Measurements from ENCODE around the gene ASB3.
"Not testable (repeated sequence)": the region's sequence is repeated elsewhere in the genome, so short reads cannot be mapped to it uniquely, and the experiment has no call there.

Gene ASB3

DNA sequence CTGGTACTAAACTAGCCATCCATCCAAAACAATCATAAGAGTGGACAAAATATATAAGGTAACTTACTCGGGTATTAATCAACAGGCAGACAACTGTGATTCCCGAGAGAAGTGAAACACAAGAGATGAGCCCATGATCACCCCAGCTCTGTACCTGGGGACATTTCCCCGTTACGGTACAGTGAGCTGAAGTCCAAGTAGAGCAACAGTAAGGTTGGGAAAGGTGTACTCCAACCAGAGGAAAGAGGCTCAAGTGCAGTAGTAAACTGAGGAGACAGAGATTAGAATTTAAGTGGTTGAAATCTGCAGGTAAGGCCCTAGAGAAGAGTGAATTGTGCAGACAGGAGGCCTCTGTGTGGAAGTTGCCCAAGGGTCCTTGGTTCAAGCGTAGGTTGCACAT lies 49.7 kb downstream of the ASB3 start:
- H3K4me1 ChIP-seq (ENCODE audit: insufficient read depth, low read length) = no peaks in the 10 kb centered on the region
- H3K9me3 ChIP-seq (ENCODE audit: insufficient read depth, low read depth, low read length) = no peaks in the 10 kb centered on the region
- H3K27me3 ChIP-seq (ENCODE audit: insufficient read depth, low read length) = no peaks in the 10 kb centered on the region
- H3K27ac ChIP-seq (ENCODE audit: low read depth, low read length) = no peak overlapping the region
- H3K9ac ChIP-seq (ENCODE audit: low read depth, low read length) = no peak overlapping the region
- H3K4me3 ChIP-seq (ENCODE audit: low read length) = no peak overlapping the region
- 0 out of 2 replicates have a peak, but pooled peaks cover 8% of the 10 kb centered on the region for H3K36me3 ChIP-seq (ENCODE audit: insufficient read depth, low read length)
- WGBS = 95% methylated on average over 5 of the region's 5 CpGs

DNA sequence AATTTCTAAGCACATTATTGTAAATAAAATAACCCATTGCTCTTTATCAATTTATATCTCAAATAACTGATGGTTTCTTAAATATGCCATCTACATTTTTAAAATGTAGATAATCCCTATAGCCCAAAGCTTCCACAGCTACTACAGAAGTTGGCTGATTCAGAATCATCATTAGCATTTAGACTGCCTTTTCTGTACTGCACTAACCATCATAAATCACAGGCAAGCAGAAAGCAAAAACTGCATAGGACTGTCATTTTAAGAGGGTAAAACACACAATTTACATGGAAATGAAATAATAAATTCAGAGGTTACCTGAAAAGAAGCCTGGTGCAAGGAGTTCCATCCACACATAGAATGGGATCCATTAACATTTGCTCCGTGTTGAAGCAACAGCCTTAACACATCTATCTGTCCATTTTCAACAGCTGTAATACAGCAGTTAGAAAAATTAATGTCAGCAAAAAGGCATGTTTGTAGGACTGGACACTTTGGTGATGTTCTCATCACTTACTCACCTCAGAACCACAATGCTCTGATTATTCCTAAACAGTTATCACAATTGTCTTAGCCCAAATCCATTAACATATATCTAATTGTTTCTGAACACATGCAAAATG lies 57.5 kb downstream of the ASB3 start:
- H3K36me3 ChIP-seq (ENCODE audit: insufficient read depth, low read length) = peaks cover 30% of the 10 kb centered on the region
- 80% methylated on average over 1 of the region's 1 CpG for WGBS
- no peak overlapping the region for H3K9ac ChIP-seq (ENCODE audit: low read depth, low read length)
- H3K4me1 ChIP-seq (ENCODE audit: insufficient read depth, low read length) = peaks cover 3% of the 10 kb centered on the region; the same call in 1 of the 2 replicates
- no peaks in the 10 kb centered on the region for H3K27me3 ChIP-seq (ENCODE audit: insufficient read depth, low read length)
- H3K27ac ChIP-seq (ENCODE audit: low read depth, low read length) = no peak overlapping the region
- H3K4me3 ChIP-seq (ENCODE audit: low read length) = no peak overlapping the region
- H3K9me3 ChIP-seq (ENCODE audit: insufficient read depth, low read depth, low read length) = no peaks in the 10 kb centered on the region

DNA sequence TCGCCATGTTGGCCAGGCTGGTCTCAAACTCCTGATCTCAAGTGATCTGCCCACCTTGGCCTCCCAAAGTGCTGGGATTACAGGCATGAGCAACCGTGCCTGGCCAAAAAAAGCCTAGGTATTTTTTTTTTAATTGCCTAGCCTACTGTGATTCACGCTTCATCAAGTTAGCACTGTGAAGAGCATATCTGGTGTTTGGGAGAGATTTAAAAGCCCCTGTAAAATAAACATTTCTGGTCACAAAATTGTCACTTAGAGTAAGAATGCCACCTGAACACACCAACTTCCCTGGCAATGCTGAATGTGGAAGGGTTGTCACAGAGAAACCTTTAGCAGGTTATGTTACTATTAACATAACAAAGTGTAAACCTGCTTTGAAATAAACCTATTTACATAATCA lies 58.8 kb downstream of the ASB3 start:
- peaks cover 3% of the 10 kb centered on the region; the same call in 1 of the 2 replicates for H3K4me1 ChIP-seq (ENCODE audit: insufficient read depth, low read length)
- H3K9ac ChIP-seq (ENCODE audit: low read depth, low read length) = no peak overlapping the region
- no peaks in the 10 kb centered on the region for H3K27me3 ChIP-seq (ENCODE audit: insufficient read depth, low read length)
- H3K36me3 ChIP-seq (ENCODE audit: insufficient read depth, low read length) = peaks cover 25% of the 10 kb centered on the region
- WGBS = 94% methylated on average over 3 of the region's 3 CpGs
- H3K27ac ChIP-seq (ENCODE audit: low read depth, low read length) = no peak overlapping the region
- no peaks in the 10 kb centered on the region for H3K9me3 ChIP-seq (ENCODE audit: insufficient read depth, low read depth, low read length)
- no peak overlapping the region for H3K4me3 ChIP-seq (ENCODE audit: low read length)

DNA sequence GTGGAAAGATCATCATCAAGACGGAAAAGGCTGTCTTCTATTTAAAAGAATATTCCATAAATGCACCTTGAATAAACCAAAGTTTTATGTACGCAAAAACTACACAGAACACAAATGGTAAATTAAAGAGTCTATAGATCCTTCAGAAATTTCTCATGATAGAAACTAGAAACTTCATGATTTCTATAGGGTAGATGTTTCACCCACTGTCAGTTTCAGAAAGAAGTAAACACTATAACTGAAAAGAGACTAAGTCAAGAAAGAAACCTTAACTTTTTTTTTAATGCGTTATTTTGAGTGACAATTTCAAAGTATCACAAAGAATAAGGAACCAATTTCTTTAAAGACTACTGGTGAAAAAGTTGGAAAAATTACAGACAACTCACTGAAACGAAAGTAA lies 61.1 kb downstream of the ASB3 start:
- Histone ChIP-seq H3K4me1 (ENCODE audit: insufficient read depth, low read length) (peaks cover 3% of the 10 kb centered on the region; the same call in 1 of the 2 replicates), H3K36me3 (ENCODE audit: insufficient read depth, low read length) (peaks cover 23% of the 10 kb centered on the region), H3K4me3 (ENCODE audit: low read length) (no peak overlapping the region), H3K27ac (ENCODE audit: low read depth, low read length) (no peak overlapping the region), H3K9me3 (ENCODE audit: insufficient read depth, low read depth, low read length) (0 out of 2 replicates have a peak, but pooled peaks cover 1% of the 10 kb centered on the region), H3K9ac (ENCODE audit: low read depth, low read length) (no peak overlapping the region), H3K27me3 (ENCODE audit: insufficient read depth, low read length) (no peaks in the 10 kb centered on the region)
- WGBS = 100% methylated on average over 1 of the region's 4 CpGs

DNA sequence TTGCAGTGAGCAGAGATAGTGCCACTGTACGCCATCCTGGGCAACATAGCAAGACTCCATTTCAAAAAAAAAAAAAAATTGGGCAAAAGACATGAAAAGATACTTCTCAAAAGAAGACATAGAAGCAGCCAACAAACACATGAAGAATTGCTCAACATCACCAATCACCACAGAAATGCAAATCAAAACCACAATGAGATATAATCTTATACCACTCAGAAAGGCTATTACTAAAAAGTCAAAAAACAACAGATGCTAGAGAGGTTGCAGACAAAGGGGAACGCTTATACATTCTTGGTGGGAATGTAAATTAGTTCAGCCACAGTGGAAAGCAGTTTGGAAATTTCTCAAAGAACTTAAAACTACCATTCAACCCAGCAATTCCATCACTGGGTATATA lies 62.2 kb downstream of the ASB3 start:
- Histone ChIP-seq H3K4me1 (ENCODE audit: insufficient read depth, low read length) (peaks cover 3% of the 10 kb centered on the region; the same call in 1 of the 2 replicates), H3K36me3 (ENCODE audit: insufficient read depth, low read length) (peaks cover 16% of the 10 kb centered on the region), H3K9ac (ENCODE audit: low read depth, low read length) (no peak overlapping the region), H3K27me3 (ENCODE audit: insufficient read depth, low read length) (no peaks in the 10 kb centered on the region), H3K4me3 (ENCODE audit: low read length) (no peak overlapping the region), H3K27ac (ENCODE audit: low read depth, low read length) (no peak overlapping the region), H3K9me3 (ENCODE audit: insufficient read depth, low read depth, low read length) (peaks cover 12% of the 10 kb centered on the region)
- WGBS = 93% methylated on average over 2 of the region's 2 CpGs

GRCh38 chr2:53720944-53721343 lies 65.8 kb downstream of the ASB3 start:
- Histone ChIP-seq H3K36me3 (ENCODE audit: insufficient read depth, low read length) (peaks cover 11% of the 10 kb centered on the region), H3K9me3 (ENCODE audit: insufficient read depth, low read depth, low read length) (peaks cover 13% of the 10 kb centered on the region)
- WGBS = 95% methylated on average over 3 of the region's 3 CpGs
- H3K27ac ChIP-seq (ENCODE audit: low read depth, low read length); H3K4me1 ChIP-seq (ENCODE audit: insufficient read depth, low read length); H3K9ac ChIP-seq (ENCODE audit: low read depth, low read length); H3K4me3 ChIP-seq (ENCODE audit: low read length); H3K27me3 ChIP-seq (ENCODE audit: insufficient read depth, low read length): not testable (repeated sequence)

GRCh38 chr2:53715568-53715967 lies 71.2 kb downstream of the ASB3 start:
- Histone ChIP-seq H3K9ac (ENCODE audit: low read depth, low read length) (no peak overlapping the region), H3K27ac (ENCODE audit: low read depth, low read length) (no peak overlapping the region), H3K36me3 (ENCODE audit: insufficient read depth, low read length) (peaks cover 37% of the 10 kb centered on the region), H3K27me3 (ENCODE audit: insufficient read depth, low read length) (no peaks in the 10 kb centered on the region), H3K4me3 (ENCODE audit: low read length) (no peak overlapping the region), H3K9me3 (ENCODE audit: insufficient read depth, low read depth, low read length) (peaks cover 16% of the 10 kb centered on the region), H3K4me1 (ENCODE audit: insufficient read depth, low read length) (no peaks in the 10 kb centered on the region)

DNA sequence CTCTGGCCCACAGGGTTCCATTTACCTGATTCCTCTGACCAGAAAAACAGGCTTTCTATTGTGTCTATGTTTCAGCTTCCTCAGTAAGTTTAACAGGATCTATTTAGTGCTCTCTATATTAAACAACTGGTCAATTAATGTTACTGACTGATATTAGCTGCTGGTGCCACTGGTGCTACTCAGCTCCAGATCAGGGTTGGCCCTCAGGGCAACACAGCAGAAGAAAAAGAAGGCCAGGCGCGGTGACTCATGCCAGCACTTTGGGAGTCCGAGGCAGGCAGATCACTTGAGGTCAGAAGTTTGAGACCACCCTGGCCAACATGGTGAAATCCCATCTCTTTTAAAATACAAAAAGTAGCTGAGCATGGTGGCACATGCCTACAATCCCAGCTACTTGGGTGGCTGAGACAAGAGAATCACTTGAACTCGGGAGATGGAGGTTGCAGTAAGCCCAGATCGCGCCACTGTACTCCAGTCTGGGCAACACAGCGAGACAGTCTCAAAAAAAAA lies 75.4 kb downstream of the ASB3 start:
- Histone ChIP-seq H3K9ac (ENCODE audit: low read depth, low read length) (no peak overlapping the region), H3K27ac (ENCODE audit: low read depth, low read length) (no peak overlapping the region), H3K4me1 (ENCODE audit: insufficient read depth, low read length) (no peaks in the 10 kb centered on the region), H3K36me3 (ENCODE audit: insufficient read depth, low read length) (peaks cover 66% of the 10 kb centered on the region), H3K27me3 (ENCODE audit: insufficient read depth, low read length) (no peaks in the 10 kb centered on the region), H3K9me3 (ENCODE audit: insufficient read depth, low read depth, low read length) (peaks cover 31% of the 10 kb centered on the region), H3K4me3 (ENCODE audit: low read length) (no peak overlapping the region)
- over 99% methylated on average over 7 of the region's 7 CpGs for WGBS

- H3K36me3 ChIP-seq (ENCODE audit: insufficient read depth, low read length) = peaks cover 55% of the 10 kb centered on the region
- no peak overlapping the region for H3K4me3 ChIP-seq (ENCODE audit: low read length)
- H3K4me1 ChIP-seq (ENCODE audit: insufficient read depth, low read length) = no peaks in the 10 kb centered on the region
- no peak overlapping the region for H3K27ac ChIP-seq (ENCODE audit: low read depth, low read length)
- H3K27me3 ChIP-seq (ENCODE audit: insufficient read depth, low read length) = no peaks in the 10 kb centered on the region
- no peak overlapping the region for H3K9ac ChIP-seq (ENCODE audit: low read depth, low read length)
- H3K9me3 ChIP-seq (ENCODE audit: insufficient read depth, low read depth, low read length) = peaks cover 31% of the 10 kb centered on the region
These were observed 77.8 kb downstream of the ASB3 start for GRCh38 chr2:53708988-53709387.

DNA sequence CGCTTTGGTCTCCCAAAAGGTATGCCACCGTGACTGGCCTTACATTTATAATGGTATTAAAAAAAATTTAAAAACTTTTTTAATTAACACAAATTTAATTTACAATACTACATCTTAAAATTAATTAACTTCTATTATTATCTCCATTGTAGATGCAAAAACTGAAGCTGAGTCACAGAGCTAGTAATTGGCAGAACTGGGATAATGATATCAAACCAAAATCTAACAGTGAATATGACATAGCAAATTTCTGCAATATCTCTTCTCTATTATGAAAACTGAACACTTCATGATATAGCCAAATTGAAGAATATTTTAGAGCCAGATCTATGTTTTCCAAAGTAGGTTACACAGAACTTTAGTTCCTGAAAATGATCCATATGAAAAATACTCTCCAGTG lies 85.5 kb downstream of the ASB3 start:
- H3K9ac ChIP-seq (ENCODE audit: low read depth, low read length) = no peak overlapping the region
- no peak overlapping the region for H3K4me3 ChIP-seq (ENCODE audit: low read length)
- no peaks in the 10 kb centered on the region for H3K4me1 ChIP-seq (ENCODE audit: insufficient read depth, low read length)
- H3K27me3 ChIP-seq (ENCODE audit: insufficient read depth, low read length) = no peaks in the 10 kb centered on the region
- H3K36me3 ChIP-seq (ENCODE audit: insufficient read depth, low read length) = peaks cover 17% of the 10 kb centered on the region
- no peak overlapping the region for H3K27ac ChIP-seq (ENCODE audit: low read depth, low read length)
- no peaks in the 10 kb centered on the region for H3K9me3 ChIP-seq (ENCODE audit: insufficient read depth, low read depth, low read length)
- 90% methylated on average over 1 of the region's 2 CpGs for WGBS

DNA sequence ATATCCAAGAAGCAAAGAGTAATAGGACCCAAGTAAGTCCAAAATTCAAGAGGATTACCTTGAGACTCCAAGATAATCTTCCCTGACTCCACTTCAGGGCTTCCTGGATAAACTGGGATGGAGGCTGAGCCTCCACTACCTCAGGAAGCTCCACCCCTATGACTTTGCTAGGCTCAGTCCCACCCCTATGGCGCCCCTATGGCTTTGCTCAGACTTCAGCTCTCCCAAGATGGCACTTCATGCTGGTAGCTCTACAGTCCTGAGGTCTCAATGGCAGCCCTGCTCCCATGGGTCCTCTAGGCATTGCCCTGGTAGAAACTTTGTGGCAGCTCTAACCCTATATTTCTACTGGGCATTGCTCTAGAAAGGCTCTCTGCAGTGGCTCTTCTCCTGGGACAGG lies 89.1 kb downstream of the ASB3 start:
- Histone ChIP-seq H3K9ac (ENCODE audit: low read depth, low read length) (no peak overlapping the region), H3K4me3 (ENCODE audit: low read length) (no peak overlapping the region), H3K4me1 (ENCODE audit: insufficient read depth, low read length) (no peaks in the 10 kb centered on the region), H3K27me3 (ENCODE audit: insufficient read depth, low read length) (no peaks in the 10 kb centered on the region), H3K36me3 (ENCODE audit: insufficient read depth, low read length) (peaks cover 21% of the 10 kb centered on the region), H3K27ac (ENCODE audit: low read depth, low read length) (no peak overlapping the region), H3K9me3 (ENCODE audit: insufficient read depth, low read depth, low read length) (no peaks in the 10 kb centered on the region)
- WGBS = 90% methylated on average over 1 of the region's 1 CpG

GRCh38 chr2:53697092-53697491 lies 89.7 kb downstream of the ASB3 start:
- Histone ChIP-seq H3K27me3 (ENCODE audit: insufficient read depth, low read length) (no peaks in the 10 kb centered on the region), H3K9me3 (ENCODE audit: insufficient read depth, low read depth, low read length) (no peaks in the 10 kb centered on the region), H3K4me3 (ENCODE audit: low read length) (no peak overlapping the region), H3K9ac (ENCODE audit: low read depth, low read length) (no peak overlapping the region), H3K36me3 (ENCODE audit: insufficient read depth, low read length) (peaks cover 21% of the 10 kb centered on the region), H3K4me1 (ENCODE audit: insufficient read depth, low read length) (no peaks in the 10 kb centered on the region), H3K27ac (ENCODE audit: low read depth, low read length) (no peak overlapping the region)
- WGBS = 92% methylated on average over 4 of the region's 4 CpGs
